ENCODE data around the gene ITGB4. TPM values are rescaled to one million over a fixed set of nuclear protein-coding genes. Genes with fewer than 3 reads are reported as not detected.

ITGB4 gene
- total RNA-seq, 1 donor from 2014 or later = 6.6 TPM

DNA sequence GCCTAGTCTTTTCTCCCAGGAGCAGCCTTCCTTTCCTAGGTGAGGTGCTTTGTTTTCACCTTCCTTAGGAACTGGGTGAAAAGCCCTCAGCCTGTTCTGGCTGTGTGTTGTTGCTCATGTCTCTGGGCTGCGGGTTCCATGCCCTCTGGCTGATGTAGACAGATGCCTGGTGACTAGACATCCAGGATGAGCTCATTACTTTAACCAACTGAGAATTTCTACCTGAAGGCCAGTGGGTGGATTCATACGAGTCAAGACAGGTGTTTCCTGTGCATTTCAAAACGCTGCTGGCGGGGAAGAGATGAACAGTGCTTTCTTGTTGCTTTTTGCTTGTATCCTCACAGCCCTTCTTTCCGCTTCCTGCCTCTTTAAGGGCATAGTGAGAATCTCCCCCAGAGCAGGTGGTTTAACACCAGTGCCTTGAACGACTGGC, 31.8 kb upstream of the ITGB4 start:
- no peak overlapping the region for H3K27ac ChIP-seq (ENCODE audit: low read depth, low read length)
- H3K79me2 ChIP-seq (ENCODE audit: insufficient read depth, low read length) = peaks cover 85% of the 10 kb centered on the region
- no peak for TF ChIP-seq CTCF (IDR thresholded peaks at IDR 0.05; ENCODE audit: insufficient read depth, low read depth, low read length)
- no peak for TF ChIP-seq EZH2 (IDR thresholded peaks at IDR 0.05; ENCODE audit: insufficient read depth, low read length)
- Mint-ChIP-seq H3K4me1 (ENCODE audit: low read depth, unreplicated experiment) (peaks cover 70% of the 10 kb centered on the region), H3K36me3 (ENCODE audit: low read depth, unreplicated experiment) (peaks cover 38% of the 10 kb centered on the region), H3K9me3 (ENCODE audit: unreplicated experiment) (no peaks in the 10 kb centered on the region), H3K27ac (ENCODE audit: unreplicated experiment) (peak overlapping the region; percentile 58), H3K27me3 (ENCODE audit: low read depth, unreplicated experiment) (no peaks in the 10 kb centered on the region), H3K4me3 (ENCODE audit: unreplicated experiment) (no peak overlapping the region)
- H2AFZ ChIP-seq (ENCODE audit: low read depth, low read length) = no peak overlapping the region
- DNase-seq (ENCODE audit: low read depth) (no peak), FAIRE-seq (no peak)
- no peaks in the 10 kb centered on the region for H3K9me3 ChIP-seq (ENCODE audit: insufficient read depth, low read depth, low read length)
- no peak overlapping the region for H3K4me3 ChIP-seq (ENCODE audit: insufficient read depth, low read depth, low read length)
- H3K9ac ChIP-seq (ENCODE audit: low read length) = no peak overlapping the region
- no peak overlapping the region for H3K4me2 ChIP-seq (ENCODE audit: low read length)
- H3K4me1 ChIP-seq (ENCODE audit: insufficient read depth, low read length) = peaks cover 69% of the 10 kb centered on the region
- peaks cover 6% of the 10 kb centered on the region for H3K36me3 ChIP-seq (ENCODE audit: insufficient read depth, low read length)
- H4K20me1 ChIP-seq (ENCODE audit: insufficient read depth, low read length) = peaks cover 18% of the 10 kb centered on the region
- H3K27me3 ChIP-seq (ENCODE audit: insufficient read depth, low read length) = no peaks in the 10 kb centered on the region

- peaks cover 75% of the 10 kb centered on the region for H3K79me2 ChIP-seq (ENCODE audit: insufficient read depth, low read length)
- no peaks in the 10 kb centered on the region for H3K27me3 ChIP-seq (ENCODE audit: insufficient read depth, low read length)
- peak overlapping the region; percentile 83 for H3K27ac Mint-ChIP-seq (ENCODE audit: unreplicated experiment)
- H3K27me3 Mint-ChIP-seq (ENCODE audit: low read depth, unreplicated experiment) = no peaks in the 10 kb centered on the region
- no peak for TF ChIP-seq CTCF (IDR thresholded peaks at IDR 0.05; ENCODE audit: insufficient read depth, low read depth, low read length)
- TF ChIP-seq EZH2 (IDR thresholded peaks at IDR 0.05; ENCODE audit: insufficient read depth, low read length) = no peak
- H3K36me3 ChIP-seq (ENCODE audit: insufficient read depth, low read length) = peaks cover 8% of the 10 kb centered on the region
- H3K4me3 ChIP-seq (ENCODE audit: insufficient read depth, low read depth, low read length) = no peak overlapping the region
- H3K36me3 Mint-ChIP-seq (ENCODE audit: low read depth, unreplicated experiment) = peaks cover 37% of the 10 kb centered on the region
- peaks cover 64% of the 10 kb centered on the region for H3K4me1 Mint-ChIP-seq (ENCODE audit: low read depth, unreplicated experiment)
- peaks cover 12% of the 10 kb centered on the region for H4K20me1 ChIP-seq (ENCODE audit: insufficient read depth, low read length)
- peaks cover 70% of the 10 kb centered on the region for H3K4me1 ChIP-seq (ENCODE audit: insufficient read depth, low read length)
- DNase-seq (ENCODE audit: low read depth) (peak; percentile 91), FAIRE-seq (no peak)
- no peak overlapping the region for H2AFZ ChIP-seq (ENCODE audit: low read depth, low read length)
- H3K9me3 Mint-ChIP-seq (ENCODE audit: unreplicated experiment) = no peaks in the 10 kb centered on the region
- peak overlapping the region; percentile 78 for H3K4me2 ChIP-seq (ENCODE audit: low read length)
- H3K4me3 Mint-ChIP-seq (ENCODE audit: unreplicated experiment) = no peak overlapping the region
- peak overlapping the region; percentile 47 for H3K27ac ChIP-seq (ENCODE audit: low read depth, low read length)
- H3K9ac ChIP-seq (ENCODE audit: low read length) = no peak overlapping the region
- H3K9me3 ChIP-seq (ENCODE audit: insufficient read depth, low read depth, low read length) = no peaks in the 10 kb centered on the region
These were observed 29.9 kb upstream of the ITGB4 start for GRCh38 chr17:75691371-75691791.

DNA sequence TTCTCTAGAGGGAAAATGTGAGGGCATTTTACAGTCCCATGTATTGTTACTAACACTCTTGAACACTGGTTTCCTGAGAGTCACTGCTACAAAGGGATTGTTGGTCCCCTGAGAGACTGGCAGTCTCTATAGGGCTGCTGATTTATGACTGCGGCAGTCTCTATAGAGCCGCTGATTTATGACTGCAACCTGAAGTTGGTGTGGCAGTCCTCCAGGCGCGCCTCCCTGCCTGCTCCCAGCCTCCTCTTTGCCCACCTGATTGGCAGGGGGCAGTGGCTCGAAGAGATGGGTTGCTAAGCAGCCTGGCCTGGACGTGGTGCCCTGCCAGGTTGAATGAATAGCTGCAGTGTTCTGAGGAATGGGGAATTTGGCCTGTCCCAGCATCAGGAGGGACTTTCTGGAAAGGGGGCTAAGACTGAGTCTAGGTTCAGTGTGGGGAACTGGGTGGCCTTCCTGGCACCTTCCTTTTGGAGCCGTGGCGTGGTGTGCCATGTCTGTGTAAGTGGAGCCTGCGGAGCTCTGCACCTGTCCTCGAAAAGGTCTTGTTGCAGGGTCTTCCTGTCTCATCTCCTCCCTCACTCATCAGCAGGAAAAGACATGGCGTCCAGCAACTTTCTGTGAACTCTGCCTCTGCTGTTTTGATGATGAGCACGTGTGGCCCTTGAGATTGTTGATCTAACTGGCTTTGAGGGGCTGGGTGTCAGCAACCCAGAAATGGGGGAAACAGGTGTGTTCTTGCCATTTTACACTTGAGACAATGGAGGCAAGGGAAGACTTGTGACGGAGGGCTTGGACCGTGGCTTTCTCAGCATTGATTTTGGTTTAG, 29.2 kb upstream of the ITGB4 start:
- H3K4me2 ChIP-seq (ENCODE audit: low read length) = peak overlapping the region; percentile 78
- peaks cover 64% of the 10 kb centered on the region for H3K4me1 Mint-ChIP-seq (ENCODE audit: low read depth, unreplicated experiment)
- H3K27ac Mint-ChIP-seq (ENCODE audit: unreplicated experiment) = peak overlapping the region; percentile 83
- H3K9me3 ChIP-seq (ENCODE audit: insufficient read depth, low read depth, low read length) = no peaks in the 10 kb centered on the region
- no peaks in the 10 kb centered on the region for H3K9me3 Mint-ChIP-seq (ENCODE audit: unreplicated experiment)
- H3K9ac ChIP-seq (ENCODE audit: low read length) = peak overlapping the region; percentile 21
- H3K79me2 ChIP-seq (ENCODE audit: insufficient read depth, low read length) = peaks cover 69% of the 10 kb centered on the region
- FAIRE-seq (no peak), DNase-seq (ENCODE audit: low read depth) (no peak)
- H3K4me1 ChIP-seq (ENCODE audit: insufficient read depth, low read length) = peaks cover 71% of the 10 kb centered on the region
- H3K36me3 Mint-ChIP-seq (ENCODE audit: low read depth, unreplicated experiment) = peaks cover 35% of the 10 kb centered on the region
- H3K4me3 Mint-ChIP-seq (ENCODE audit: unreplicated experiment) = no peak overlapping the region
- no peaks in the 10 kb centered on the region for H3K27me3 ChIP-seq (ENCODE audit: insufficient read depth, low read length)
- H2AFZ ChIP-seq (ENCODE audit: low read depth, low read length) = no peak overlapping the region
- H3K27ac ChIP-seq (ENCODE audit: low read depth, low read length) = peak overlapping the region; percentile 47
- TF ChIP-seq EZH2 (IDR thresholded peaks at IDR 0.05; ENCODE audit: insufficient read depth, low read length) = no peak
- no peak for TF ChIP-seq CTCF (IDR thresholded peaks at IDR 0.05; ENCODE audit: insufficient read depth, low read depth, low read length)
- no peak overlapping the region for H3K4me3 ChIP-seq (ENCODE audit: insufficient read depth, low read depth, low read length)
- peaks cover 8% of the 10 kb centered on the region for H3K36me3 ChIP-seq (ENCODE audit: insufficient read depth, low read length)
- H3K27me3 Mint-ChIP-seq (ENCODE audit: low read depth, unreplicated experiment) = no peaks in the 10 kb centered on the region
- peaks cover 12% of the 10 kb centered on the region for H4K20me1 ChIP-seq (ENCODE audit: insufficient read depth, low read length)
